IPS-18a (cell line): ENCODE results near the gene SQSTM1.

Experiments used
- H3K27ac ChIP-seq: one replicate; pipeline ENCODE4 v1.5.1; 2013; ENCODE audit warnings: low read length
- H3K27me3 ChIP-seq: one replicate; pipeline ENCODE4 v1.6.1; 2013; ENCODE audit warnings: mild to moderate bottlenecking, low read length; ENCODE audit not compliant: control insufficient read depth, insufficient read depth
- H3K36me3 ChIP-seq: one replicate; pipeline ENCODE4 v1.6.1; 2013; ENCODE audit warnings: low read depth, low read length; ENCODE audit not compliant: control insufficient read depth
- H3K4me1 ChIP-seq: one replicate; pipeline ENCODE4 v1.6.1; 2013; ENCODE audit warnings: low read depth, low read length; ENCODE audit not compliant: control insufficient read depth
- H3K4me3 ChIP-seq: one replicate; pipeline ENCODE4 v1.5.1; 2013; ENCODE audit warnings: low read length
- H3K9ac ChIP-seq: one replicate; pipeline ENCODE4 v1.6.1; 2013; ENCODE audit warnings: mild to moderate bottlenecking, low read length, moderate library complexity
- H3K9me3 ChIP-seq: one replicate; pipeline ENCODE4 v1.6.1; 2013; ENCODE audit warnings: low read depth, low read length; ENCODE audit not compliant: control insufficient read depth

The SQSTM1 gene

DNA sequence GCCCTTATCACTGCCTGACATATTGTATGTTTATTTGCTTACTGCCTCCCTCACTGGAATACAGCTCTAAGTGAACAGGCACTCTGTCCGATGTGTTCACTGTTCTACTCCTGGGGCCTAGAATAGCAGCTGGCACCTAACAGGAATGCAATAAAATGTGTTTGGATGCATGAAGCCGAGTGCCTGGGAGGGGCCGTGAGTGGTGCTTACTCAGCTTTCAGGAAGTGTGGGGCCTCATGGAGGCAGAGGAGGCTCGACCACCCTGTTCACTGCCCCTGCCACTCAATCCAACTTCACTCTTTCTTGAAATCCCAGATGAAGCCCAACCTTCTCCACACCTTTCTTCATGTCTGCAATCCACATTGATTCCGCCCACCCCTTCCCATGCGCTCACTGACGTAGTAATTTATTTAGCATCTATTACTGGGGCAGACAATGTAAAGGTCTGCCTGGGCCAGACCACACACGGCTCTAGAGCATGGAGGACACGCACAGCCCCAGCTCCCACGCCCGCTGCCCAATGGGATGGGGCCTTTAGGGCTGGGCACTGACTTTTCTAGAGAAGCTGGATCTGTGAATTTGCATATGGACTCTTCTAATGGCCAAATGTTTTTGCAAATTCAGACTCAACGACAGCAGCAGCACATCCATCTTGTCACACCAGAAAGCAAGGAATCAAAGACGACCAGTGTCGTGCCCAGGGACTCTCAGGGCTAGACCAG is 65.6 kb downstream of the SQSTM1 start:
- H3K36me3 ChIP-seq, result peaks cover 33% of the 10 kb centered on the region
- peaks cover 4% of the 10 kb centered on the region for H3K9me3 ChIP-seq
- no peaks in the 10 kb centered on the region for H3K4me1 ChIP-seq
- H3K4me3 ChIP-seq, result no peak overlapping the region
- H3K9ac ChIP-seq, result no peak overlapping the region
- no peaks in the 10 kb centered on the region for H3K27me3 ChIP-seq
- H3K27ac ChIP-seq, result no peak overlapping the region

DNA sequence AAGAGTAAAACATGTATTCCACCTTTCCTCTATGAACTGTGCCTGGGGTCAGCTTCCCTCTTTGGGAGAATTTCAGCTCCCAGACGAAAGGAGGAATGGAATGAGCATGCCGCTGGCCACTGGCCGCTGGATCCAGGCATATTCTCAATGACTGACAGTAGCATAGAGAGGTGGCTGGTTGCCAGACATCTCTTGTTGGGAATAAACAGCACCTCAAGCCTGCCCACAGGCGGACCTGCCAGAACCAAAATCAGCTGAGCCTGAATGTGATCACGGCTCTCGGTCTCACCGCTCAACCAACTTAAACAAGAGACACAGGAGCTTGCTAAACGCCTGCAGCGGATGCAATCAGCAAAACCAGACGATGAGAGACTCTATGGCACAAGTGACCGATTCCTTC is 66.4 kb downstream of the SQSTM1 start:
- H3K9ac ChIP-seq, result no peak overlapping the region
- H3K9me3 ChIP-seq, result peaks cover 4% of the 10 kb centered on the region
- H3K27ac ChIP-seq, result no peak overlapping the region
- H3K4me1 ChIP-seq, result no peaks in the 10 kb centered on the region
- no peaks in the 10 kb centered on the region for H3K27me3 ChIP-seq
- peaks cover 37% of the 10 kb centered on the region for H3K36me3 ChIP-seq
- H3K4me3 ChIP-seq, result no peak overlapping the region
